HG02840 (cell line): Measurements from ENCODE around the gene MRPL48.
"Not testable (repeated sequence)": the region's sequence is repeated elsewhere in the genome, so short reads cannot be mapped to it uniquely, and the experiment has no call there.

Experiments
- ATAC-seq: cut with Tn5 transposase; IDR thresholded peaks from one replicate; pipeline ENCODE4 v1.9.1; 2021; ENCODE audit warnings: mild to moderate bottlenecking, moderate library complexity, moderate number of reproducible peaks; ENCODE audit not compliant: unreplicated experiment, low FRiP score

MRPL48 gene

DNA sequence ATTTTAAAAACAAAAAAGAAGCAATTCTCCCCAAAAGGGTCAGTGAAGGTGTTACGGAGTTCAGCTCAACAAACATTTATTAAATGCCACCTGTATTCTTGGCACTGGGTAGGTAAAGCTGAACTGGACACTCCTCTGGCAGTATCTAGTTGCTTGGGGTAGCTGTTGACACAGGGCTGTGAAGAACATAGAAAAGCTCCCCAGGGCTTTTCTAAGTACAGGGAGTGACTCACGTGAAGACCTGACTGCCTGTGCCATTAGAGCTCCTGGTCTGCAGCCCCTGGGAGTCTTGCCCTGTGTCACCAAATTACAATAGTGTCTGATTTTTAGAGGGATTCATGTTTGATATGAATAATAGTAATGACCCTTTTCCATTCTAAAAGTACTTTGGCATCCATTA is 45.4 kb downstream of the MRPL48 start:
- no peak for ATAC-seq

- no peak for ATAC-seq
Measured at GRCh38 chr11:73838443-73839122, 50.9 kb downstream of the MRPL48 start.

DNA sequence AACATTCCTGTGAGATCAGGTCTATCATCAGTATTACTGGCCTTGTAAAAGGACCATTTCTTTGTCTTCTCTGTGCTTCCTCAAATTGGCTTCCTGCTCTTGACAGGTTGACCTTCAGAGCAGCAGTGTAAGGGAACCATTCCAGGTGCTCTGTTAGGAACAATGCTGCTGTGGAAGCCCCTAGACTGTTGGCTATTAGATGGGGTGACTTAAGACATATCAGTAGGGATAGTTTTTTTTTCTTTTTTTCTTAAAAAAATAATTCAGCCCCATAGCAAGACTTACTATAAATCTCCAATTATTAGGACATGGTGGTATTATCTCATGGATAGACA is 51.4 kb downstream of the MRPL48 start:
- no peak for ATAC-seq

- no peak for ATAC-seq
Measured at GRCh38 chr11:73851046-73851764, 63.5 kb downstream of the MRPL48 start.

DNA sequence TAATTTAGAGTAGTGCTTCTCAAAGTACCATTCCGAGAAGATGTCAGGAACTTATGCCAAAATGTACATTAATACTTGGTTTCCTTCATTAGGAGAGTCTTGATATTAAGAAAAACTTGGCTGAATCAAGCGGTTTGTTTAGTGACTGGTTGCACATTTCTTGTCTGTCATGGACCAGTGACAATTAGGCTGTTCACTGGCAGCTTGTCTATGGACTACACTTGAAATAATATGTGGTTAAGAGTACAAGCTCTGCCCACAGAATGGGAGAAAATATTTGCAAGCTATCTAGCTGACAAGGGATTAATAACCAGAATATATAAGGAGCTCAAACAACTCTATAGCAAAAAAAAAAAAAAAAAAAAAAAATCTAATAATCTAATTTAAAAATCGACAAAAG is 64.4 kb downstream of the MRPL48 start:
- ATAC-seq, result no peak

DNA sequence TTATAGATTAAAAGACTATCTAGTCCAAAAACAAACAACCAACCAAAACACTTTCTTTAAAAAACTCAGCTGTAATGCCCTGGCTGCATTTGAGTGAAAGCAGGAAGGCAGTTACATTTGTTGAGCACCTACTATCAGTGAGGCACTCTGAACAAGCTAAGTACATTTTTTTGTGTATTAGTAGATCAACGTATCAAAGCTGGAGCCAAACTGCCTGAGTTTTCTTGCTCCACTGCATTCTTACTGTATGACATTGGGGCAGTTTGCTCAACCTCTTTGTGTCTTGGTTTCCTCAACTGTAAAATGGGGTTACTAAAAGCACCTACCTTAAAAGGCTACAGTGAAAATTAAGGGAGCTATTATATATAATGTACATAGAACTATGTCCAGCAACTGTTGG is 67.0 kb downstream of the MRPL48 start:
- no peak for ATAC-seq

DNA sequence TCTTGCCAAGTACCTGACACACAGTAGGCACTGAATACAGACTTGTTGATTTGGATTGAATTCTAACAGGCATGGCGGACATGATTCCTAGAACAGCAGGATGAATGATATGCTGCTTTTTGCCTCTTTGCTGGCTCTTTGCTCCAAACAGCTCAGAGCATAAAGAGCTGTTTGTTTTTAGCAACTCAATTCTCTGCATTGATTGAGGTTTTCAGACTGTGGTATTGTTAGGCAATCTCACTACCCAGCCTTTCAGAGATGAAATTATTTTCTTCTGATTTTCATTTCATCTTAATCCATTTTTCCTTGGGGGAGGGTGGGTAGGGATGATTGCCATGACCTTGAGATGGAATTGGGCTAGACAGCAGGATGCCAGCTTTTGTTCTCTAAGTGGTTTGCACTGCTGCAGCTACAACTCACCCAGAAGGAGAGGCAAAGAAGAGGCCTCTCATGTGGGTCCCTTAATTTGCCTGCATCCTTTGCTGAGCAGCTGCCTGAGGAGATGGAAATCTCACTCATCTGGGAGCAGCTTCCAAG is 68.4 kb downstream of the MRPL48 start:
- no peak for ATAC-seq

DNA sequence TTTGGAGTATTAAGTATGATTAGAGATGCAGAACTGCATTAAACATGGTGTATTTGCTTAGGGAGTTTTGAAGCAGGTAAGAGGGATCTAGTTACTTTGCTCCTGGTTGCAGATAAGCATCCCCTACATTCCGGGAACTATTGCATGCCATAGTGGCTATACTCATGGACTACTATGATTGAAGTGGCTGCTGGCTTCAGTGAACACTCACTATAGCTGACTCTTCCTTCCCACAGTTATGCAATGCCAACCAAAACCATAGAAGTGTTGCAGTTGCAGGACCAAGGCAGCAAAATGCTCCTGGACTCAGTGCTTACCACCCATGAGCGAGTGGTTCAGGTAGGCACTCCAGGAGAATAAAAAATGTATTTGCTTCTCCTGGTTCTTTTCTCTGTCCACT is 72.0 kb downstream of the MRPL48 start:
- no peak for ATAC-seq

- no peak for ATAC-seq
Measured at GRCh38 chr11:73860202-73860601, 72.5 kb downstream of the MRPL48 start.

- no peak for ATAC-seq
Measured at GRCh38 chr11:73862986-73863385, 75.3 kb downstream of the MRPL48 start.

DNA sequence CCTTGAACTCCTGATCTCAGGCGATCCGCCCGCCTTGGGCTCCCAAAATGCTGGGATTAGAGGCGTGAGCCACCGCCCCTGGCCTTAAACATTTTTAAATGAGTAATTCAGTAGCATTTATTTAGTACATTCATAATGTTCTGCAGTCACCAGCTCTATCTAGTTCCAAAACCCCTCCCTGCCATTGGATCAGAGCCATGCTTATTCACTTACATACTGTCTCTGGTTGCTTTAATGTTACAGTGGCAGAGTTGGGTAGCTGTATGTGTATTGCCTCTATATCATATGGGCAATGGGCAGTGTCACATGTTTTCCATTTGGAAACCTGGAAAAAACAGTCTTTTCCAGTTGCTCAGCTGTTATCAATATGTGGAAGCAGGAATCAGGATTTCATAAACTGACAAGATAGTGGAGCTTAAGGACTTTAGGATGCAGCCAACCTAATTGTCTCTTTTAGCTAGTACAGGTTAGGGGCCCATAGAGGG is 78.5 kb downstream of the MRPL48 start:
- no peak for ATAC-seq

DNA sequence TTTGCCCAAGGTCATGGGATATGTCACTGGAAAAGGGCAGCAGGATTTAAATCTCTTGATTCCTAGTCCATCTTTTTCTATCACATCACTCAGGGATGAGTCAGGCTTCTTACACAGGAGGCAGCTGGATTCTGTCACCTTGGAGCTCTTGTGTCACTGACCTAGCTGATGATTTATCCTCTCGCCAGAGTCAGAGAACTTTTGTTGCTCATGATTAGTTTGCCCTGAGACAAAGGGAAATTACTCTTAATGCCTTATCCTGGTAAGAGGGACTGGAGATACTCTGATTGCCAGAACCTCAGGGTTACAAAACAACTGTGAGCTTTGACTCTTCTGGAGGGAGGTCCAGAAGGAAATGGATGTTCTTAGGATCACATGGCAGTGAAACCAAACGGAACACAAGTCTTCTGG is 78.9 kb downstream of the MRPL48 start:
- no peak for ATAC-seq

DNA sequence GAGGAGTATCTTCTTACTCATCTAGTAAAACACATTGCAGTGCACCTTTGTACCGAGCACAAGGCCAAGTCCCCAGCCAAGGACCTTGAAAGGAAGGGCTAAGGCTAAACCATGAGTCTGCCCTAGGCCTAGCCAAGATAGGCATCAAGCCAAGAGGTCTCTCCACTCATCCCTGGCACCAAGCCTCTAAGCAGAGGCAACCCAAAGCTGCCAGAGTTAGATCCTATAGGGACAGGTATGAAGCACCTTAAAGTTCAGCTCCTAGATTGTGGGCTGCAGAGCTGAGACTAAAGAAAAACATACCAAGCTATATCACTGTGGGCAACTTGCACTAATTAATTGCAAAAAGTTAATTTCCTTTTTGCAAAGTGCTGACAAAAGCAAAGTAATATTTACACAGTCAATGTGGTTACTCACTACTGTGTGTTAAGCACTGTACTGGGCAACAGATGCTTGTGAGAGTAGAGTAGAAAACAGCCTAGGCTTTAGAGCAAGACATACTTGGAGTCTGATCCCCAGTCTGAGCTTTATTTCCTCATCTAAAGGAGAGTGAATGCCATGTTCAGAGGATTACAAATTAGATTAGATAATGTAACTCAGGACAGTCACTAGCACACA is 81.8 kb downstream of the MRPL48 start:
- ATAC-seq, result no peak

DNA sequence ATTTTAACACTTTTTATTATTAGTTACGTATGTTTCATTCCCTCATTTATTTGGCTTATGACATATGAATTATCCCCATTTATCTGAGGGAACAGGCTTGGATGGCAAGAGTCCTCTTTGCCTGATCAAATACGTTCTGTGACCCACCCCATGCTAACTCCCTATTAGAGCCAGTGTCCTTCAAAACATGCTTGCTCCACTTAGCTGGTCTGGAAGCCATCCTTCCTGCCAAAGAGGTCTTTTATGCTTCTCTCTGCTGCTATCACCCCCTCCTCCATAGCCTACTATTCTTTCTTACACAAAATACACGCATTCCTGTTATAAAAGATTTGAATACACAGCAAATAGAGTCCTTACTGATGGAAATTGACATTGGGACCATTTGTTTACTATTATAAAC is 82.6 kb downstream of the MRPL48 start:
- ATAC-seq, result no peak

DNA sequence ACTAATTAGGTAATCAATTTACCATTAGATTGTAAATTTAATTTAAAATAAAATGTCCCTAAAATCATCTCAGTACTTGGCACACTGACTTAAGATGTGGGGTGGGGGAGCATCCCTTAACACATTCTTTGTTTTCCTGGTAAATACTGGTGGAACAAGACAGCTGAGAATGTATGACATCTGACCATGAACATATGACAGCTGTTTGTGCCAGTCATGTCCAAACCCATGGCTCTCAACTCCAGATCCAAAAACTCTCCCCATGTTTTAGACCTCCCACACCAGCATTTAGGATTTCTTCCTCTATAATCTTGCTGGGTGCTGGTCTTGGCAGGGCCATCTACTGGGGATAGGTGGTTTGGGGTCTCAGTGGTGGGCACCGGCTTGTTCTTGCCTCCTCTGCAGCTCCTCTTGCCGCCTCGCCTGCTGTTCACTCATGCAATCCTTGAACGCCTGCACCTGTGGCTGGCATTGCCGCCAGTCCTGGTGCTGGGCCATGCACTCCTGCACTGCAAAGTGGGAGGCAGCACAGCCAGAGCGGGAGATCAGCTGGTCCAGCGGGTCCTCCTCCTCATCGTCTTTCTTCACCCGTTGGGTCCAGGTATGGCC is 85.2 kb downstream of the MRPL48 start:
- no peak for ATAC-seq

- no peak for ATAC-seq
Measured at GRCh38 chr11:73875380-73875779, 87.7 kb downstream of the MRPL48 start.

GRCh38 chr11:73875840-73876239 is 88.2 kb downstream of the MRPL48 start:
- no peak for ATAC-seq

- peak; percentile 97 for ATAC-seq
Measured at GRCh38 chr11:73876424-73877310, 89.0 kb downstream of the MRPL48 start, which contains the start of the genes COA4 and PAAF1. TSS of gene COA4 (minus strand) at chr11:73876846. CDS start at chr11:73873378, 3,468 bp downstream. TSS of gene PAAF1 (plus strand) at chr11:73876999. CDS start at chr11:73877022, 23 bp downstream.

DNA sequence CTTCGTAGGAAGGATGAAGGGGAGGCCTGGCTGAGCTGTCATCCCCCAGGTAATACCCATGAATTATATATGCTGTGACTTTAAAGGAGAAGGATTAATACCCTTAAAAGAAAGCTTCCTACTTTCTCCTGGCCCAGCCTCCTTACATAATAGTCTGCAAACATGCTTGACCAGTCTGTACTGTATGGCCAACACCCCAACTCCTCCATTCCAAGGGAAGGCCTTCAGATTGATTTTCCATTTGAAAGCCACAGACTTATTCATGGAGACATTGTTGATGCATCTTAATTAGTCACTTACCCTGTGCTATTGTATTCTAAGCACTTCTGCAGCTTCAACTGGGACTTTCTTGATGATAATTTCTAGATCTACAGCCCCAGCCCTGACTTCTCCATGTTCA is 91.1 kb downstream of the MRPL48 start:
- no peak for ATAC-seq

DNA sequence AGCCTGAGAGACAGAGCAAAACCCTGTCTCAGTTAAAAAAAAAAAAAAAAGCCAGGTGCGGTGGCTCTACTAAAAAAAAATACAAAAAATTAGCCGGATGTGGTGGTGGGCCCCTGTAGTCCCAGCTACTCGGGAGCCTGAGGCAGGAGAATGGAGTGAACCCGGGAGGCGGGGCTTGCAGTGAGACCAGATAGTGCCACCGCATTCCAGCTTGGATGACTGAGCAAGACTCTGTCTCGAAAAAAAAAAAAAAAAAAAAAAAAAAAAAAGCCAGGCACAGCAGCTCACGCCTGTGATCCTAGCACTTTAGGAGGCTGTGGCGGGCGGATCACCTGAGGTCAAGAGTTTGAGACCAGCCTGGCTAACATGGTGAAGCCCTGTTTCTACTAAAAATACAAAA is 92.8 kb downstream of the MRPL48 start:
- ATAC-seq, result not testable (repeated sequence)
